Suppressor macrophage treated with lipopolysaccharide for 4 hours (primary cell): Measurements from ENCODE around the gene MORC1.
A peak's percentile ranks its signal among the peaks of the same experiment; 100 is the strongest.
"Not testable (repeated sequence)": the region's sequence is repeated elsewhere in the genome, so short reads cannot be mapped to it uniquely, and the experiment has no call there.

Experiments
- DNase-seq: peaks from one replicate; pipeline ENCODE4 v3.0.0-alpha.2; 2020

Gene MORC1

DNA sequence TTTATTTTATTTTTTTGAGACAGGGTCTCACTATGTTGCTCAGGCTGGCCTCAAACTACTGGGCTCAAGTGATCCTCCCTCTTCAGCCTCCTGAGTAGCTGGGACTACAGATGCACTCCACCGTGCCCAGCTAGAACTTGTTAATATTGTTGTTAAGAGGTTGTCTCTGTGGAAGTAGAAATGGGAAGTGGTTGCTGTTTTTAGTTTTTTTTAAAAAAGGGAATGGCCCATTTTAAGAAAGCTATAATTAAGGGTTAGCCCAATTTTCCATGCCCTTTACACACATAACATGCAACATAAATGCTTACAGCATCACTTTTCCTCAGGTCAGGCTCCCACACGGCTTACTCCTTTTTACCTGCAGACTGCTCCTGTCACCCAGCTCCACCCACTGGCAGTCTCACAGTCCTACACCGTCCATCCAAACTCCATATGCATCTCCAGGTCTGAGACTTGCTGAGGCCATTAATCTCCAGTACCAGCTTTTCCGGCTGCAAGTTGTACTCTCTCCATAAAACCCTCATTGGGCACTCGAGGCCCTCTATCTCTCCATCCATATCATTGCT, 19.8 kb downstream of the MORC1 start:
- peak; percentile 19 for DNase-seq

DNA sequence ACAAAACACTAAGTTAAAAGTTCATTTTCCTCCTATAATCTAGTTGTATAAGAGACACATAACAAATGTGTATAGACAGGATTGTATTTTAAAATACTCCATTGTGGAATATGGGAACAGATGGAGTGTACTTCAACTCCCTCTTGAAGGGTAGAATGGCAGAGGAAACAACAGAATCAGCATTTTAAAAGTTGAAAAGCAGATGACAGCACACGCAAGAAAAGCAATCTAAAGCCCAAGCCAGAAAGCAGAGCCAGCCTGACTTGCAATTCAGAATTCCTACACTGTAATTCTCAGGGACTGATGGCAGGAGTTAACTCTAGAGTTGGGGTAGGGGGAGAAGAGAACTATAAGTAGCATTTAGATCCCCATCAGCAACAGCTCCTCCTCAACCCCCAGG, 22.8 kb downstream of the MORC1 start:
- no peak for DNase-seq

DNA sequence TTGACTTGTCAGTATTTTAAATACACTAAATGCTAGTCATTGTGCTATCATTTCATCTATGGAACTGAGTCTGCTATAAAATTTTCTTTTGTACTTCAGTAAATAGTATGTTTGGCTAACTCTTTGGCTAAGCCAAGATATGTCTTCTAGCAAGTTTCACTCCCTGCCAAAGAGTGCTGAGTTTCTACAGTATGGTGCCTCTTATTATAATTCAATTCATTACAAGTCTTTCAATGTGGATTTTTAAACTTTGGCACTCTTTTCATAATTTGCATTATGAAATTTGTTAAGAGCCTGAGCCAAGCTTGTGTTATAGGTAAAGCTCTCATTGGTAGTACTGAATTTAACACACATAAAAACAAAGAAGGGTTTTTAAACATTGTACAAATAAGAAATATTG, 24.4 kb downstream of the MORC1 start:
- DNase-seq, result no peak

DNA sequence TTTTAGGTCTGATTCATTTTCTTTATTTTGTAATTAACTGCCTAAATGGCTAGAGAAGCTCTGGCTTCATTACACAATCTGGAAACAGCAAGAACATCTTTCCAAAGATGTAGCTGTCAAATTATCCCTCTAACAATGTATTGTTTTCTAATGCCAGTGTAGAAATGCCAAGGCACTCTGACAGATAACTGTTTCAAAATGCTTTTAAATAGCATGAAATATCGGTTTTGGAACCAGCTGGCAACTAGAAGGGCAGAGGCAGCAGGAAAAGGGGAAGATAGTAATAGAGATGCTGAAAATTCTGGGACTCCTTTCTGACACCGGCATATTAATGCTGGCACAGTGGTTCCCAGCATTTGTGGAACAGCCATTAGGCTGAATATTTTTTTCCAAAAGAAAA, 26.1 kb downstream of the MORC1 start:
- no peak for DNase-seq

DNA sequence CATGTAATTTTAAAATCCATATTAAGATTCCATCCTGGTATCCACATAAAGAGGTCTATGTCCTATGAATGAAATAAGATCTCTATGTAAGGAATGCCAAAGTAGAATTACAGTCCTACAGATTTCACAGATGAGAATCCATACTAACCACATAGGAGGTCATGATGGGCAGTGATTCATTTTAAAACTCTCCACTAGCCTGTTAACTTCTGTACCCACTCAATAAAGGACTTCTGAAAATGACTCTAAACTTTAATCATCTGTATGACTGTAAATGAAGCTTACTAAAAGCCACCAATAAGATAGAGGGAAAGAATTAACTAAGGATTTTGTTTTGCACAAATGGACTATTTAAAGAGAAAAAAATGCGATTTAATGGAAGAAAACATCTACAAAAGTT, 28.7 kb downstream of the MORC1 start:
- DNase-seq, result no peak

DNA sequence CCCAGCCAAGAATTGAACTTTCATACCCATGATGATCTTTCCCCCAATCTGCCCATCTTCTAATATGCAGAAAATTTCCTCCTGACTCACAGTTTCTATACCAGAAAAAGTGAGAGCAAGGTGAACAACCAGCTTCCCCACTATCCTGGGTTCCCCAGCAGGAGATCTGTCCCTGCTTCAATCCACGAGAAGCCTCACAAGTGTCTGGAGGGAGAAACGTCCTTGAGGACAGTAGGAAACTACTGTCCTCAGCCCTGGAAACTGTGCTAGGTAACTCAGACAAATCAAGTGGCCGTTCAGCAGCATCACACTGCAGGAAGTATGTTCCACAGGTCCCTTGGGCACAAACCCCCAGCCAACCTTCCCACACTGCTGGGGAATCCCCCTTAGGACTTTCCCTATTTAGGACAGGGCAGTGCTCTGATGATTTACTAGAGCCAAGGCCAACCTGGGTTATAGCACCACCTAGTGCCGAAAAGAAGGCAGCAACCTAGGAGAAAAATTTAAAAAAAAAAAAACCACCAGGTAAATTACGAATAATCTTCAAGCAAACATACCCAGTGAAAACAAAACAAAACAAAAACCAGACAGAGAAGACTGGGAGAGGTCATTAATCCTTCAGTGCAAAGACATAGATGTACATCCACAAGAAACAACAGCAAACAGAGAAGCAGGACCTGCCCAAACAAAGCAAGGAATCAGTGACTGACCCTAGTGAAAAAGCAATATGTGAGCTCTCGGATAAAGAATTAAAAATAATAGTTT, 36.0 kb downstream of the MORC1 start:
- peak; percentile 80 for DNase-seq

GRCh38 chr3:109080090-109080489, 37.8 kb downstream of the MORC1 start:
- not testable (repeated sequence) for DNase-seq

DNA sequence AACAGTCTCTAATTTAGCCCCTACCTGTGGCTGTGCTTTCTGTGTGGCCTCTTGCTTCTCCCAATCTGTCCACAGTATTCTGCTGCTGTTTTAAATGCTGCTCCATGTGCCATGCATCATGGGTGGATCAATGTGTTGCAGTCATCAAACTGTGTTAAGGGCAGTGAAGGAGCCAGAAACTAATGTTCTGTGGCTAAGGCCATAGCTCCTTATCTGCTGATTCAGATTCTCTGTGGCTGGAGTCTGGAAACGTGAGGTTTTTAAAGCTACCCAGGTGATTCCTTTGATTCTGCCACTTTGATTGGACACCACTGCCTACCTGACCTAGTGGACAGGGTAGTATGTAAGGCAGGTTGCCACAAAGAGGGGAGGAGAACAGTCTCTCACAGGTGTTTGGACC, 44.8 kb downstream of the MORC1 start:
- DNase-seq, result no peak

DNA sequence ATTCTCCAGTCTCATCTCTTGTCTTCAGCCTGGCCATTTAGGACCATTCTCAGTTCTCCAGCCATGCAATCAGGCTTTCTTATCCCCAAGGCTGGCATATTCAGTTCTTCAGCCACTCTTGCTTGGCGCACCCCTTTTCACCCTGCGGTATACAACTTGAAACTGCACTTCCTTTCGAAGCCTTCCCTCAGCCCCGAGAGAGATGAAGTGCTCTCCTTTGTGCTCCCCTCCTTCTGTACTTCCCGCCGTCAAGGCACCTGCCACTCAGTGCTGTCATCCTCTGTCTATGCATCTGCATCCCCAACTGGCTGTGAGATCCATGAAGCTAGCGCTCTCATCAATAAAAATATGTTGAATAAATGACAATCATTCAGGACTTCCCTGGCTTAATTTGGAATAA, 45.7 kb downstream of the MORC1 start:
- no peak for DNase-seq

DNA sequence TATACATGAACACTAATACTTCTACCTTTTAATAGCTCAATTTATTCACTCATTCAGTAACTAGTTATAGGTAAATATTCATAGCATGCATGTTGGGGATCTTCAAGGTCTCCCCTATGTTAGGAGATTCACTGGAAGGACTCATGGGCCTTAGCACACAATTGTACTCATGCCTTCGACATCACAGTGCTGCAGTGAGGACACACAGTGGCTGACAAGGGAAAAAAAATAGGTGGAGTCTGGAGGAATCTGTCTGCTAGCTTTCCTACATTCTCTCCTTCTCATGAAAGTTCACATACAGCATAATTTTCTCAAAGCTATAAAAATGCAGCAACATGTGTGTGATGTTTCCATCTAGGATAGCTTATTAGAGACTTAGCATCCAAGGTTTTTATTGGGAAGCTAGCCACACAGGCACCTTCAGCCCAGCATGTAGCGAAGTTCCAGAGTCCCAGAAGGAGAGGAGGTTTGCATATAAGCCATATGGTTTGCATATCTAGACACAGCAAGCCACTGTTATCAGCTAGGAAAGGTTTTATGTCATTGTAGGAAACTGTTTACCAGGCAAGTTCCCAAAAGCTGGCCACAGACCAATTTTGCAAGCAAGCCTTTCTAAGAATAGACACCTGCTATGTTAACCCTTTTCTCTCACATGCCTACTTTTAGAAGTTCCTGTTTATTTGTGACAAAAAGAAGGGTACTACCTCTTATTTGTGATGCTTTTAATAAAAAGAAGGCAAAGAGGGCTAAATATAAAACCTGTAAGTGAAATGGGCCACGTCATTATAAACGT, 46.4 kb downstream of the MORC1 start:
- DNase-seq, result peak; percentile 21

- DNase-seq, result peak; percentile 41
Observed at GRCh38 chr3:109070211-109070610, 47.7 kb downstream of the MORC1 start.

DNA sequence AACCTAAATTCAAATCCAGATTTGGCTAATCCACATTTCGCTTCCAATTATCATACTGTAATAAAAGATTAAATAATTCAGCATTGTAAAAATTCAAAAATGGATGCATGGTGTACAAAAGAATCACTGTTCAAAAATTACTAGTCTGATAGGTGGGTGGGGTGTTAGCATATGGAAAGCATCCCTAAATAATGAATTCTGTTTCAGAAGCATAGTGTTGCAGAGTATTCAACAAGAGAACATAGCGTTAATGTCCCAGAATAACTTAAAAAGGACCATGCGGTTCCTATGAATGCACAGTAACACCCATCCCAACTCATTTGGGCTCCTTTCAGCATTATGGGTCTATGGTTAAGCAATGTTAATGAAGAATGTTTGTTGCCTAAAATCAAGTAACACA, 51.1 kb downstream of the MORC1 start:
- no peak for DNase-seq

DNA sequence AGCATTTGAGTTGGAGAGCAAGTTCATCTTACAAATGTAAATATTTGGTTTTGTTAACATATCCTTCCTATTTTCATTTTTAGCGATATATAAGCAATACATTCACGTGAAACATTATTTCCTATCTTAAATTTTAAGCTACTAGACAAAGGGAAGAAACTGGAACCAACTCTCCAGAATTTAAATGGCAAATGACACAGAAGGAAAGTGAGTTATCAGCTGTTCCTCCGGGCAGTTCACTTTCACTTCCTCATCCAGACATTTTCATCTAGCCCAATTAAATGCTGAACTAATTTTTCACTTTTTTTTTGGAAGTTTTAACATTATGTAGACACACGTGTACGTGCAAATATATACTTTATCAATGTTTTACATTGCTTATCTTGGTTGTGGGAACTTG, 58.7 kb downstream of the MORC1 start:
- DNase-seq, result peak; percentile 81

- DNase-seq, result no peak
Observed at GRCh38 chr3:109057616-109058015, 60.3 kb downstream of the MORC1 start.

- peak; percentile 53 for DNase-seq
Observed at GRCh38 chr3:109057056-109057455, 60.9 kb downstream of the MORC1 start.

GRCh38 chr3:109050591-109051167, 67.3 kb downstream of the MORC1 start:
- DNase-seq, result peak; percentile 62

- DNase-seq, result no peak
Observed at GRCh38 chr3:109047366-109047765, 70.6 kb downstream of the MORC1 start.

DNA sequence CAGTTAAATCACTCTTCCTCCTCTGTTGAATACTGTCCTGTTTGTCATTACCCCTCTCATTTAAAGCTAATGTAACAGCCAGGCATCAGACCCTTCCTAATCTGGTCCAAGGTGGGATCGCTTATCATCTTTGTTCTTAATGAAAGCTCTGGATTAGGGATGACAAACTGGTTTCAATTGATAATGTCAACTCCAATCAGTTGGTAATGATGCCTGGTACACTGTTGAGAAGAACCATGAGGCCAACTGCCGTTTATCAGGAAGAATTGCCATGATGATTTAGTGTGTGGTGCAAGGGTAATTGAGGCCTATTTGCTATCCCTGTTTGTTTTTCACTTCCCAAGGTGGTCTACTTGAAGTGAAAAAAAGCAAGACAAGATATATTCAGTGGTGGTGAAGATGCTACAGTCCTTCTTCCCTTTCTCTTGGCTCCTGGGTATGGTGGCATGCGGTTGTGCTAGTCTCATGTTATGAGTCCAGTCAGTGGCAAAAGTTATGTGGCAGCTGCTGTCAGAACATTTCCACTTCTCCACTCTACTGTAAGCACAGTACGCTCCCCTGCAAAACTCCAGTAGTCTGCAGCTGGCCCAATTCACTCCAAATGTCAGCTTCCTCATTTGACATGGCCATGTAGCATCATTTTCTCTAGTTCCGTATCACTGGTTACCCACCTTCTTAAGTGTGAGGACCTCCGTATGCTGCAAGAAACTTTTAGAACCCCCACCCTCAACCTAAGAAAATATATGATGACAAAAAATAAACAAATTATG, 72.5 kb downstream of the MORC1 start:
- no peak for DNase-seq

DNA sequence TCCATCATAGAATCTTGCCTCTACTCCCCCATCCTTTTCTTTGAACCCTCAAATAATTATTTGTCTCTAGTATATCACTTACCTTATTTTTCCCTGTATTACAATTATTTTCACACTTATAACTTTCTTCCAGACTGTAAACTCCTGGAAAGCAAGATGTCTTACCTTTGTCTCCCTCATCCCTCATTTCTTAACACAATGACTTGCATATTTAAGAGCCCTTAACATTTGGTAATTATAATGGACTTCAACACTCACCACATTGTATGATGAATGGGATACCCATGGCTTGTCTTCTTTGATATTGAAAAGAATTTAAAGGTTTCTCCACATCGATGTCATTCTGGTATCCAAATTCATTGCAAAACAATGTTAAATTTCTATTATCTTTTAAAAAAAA, 82.9 kb downstream of the MORC1 start:
- no peak for DNase-seq

GRCh38 chr3:109033000-109033660, 84.8 kb downstream of the MORC1 start:
- no peak for DNase-seq

GRCh38 chr3:109028753-109029152, 89.2 kb downstream of the MORC1 start:
- no peak for DNase-seq

- DNase-seq, result no peak
Observed at GRCh38 chr3:109026821-109027220, 91.1 kb downstream of the MORC1 start.
